Kidney epithelial cell (primary cell): ENCODE data around the gene MAP3K4. TPM values are rescaled to one million over a fixed set of nuclear protein-coding genes. Genes with fewer than 3 reads are reported as not detected.
A peak's percentile ranks its signal among the peaks of the same experiment; 100 is the strongest.

Experiments used
- DNase-seq: peaks from one replicate; pipeline ENCODE4 v3.0.0-alpha.2; 2010; ENCODE audit warnings: low read depth
- H3K27me3 ChIP-seq: 2 replicates; pipeline ENCODE4 v1.6.0; 2011; ENCODE audit warnings: low read length; ENCODE audit not compliant: control insufficient read depth, insufficient read depth
- H3K36me3 ChIP-seq: 2 replicates; pipeline ENCODE4 v1.5.1; 2011; ENCODE audit warnings: low read length; ENCODE audit not compliant: control insufficient read depth, insufficient read depth
- H3K4me3 ChIP-seq: 2 replicates; pipeline ENCODE4 v1.5.1; 2011; ENCODE audit warnings: low read depth, mild to moderate bottlenecking, control low read depth, low read length
- CTCF ChIP-seq: IDR thresholded peaks from 2 replicates; pipeline ENCODE4 v1.5.1; 2011; ENCODE audit warnings: mild to moderate bottlenecking, moderate library complexity, low read length, control low read depth, inconsistent platforms; ENCODE audit not compliant: insufficient read depth, poor library complexity, severe bottlenecking
- total RNA-seq: library from RNA; depleted of rRNA; stranded (reverse); fragments of >200 nt; gene quantifications from 2 replicates; pipeline ENCODE4 v1.2.3, GENCODE V29; 2015

Gene MAP3K4
- total RNA-seq, result 22.5 and 22.6 TPM in 2 replicates

DNA sequence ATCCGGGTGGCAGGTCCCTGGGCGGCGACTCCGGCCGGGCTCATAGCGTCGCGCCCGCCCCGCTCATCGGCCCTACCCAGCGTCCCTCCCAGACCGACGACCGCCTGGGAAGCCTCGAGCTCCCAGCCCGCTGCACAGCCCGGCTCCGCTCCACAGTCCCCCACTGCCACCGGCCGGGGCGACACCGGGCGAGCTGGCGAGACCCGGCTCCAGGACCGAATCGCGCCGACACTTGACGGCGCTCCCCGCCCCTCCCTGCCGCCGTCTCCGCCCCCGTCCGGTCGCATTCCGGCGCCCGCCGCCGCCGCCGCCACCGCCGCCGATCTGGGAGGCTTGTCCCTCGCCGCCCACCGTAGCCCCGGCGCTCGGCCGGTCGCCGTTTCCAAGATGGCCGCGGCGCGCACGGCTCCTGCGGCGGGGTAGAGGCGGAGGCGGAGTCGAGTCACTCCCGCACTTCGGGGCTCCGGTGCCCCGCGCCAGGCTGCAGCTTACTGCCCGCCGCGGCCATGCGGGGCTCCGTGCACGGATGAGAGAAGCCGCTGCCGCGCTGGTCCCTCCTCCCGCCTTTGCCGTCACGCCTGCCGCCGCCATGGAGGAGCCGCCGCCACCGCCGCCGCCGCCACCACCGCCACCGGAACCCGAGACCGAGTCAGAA, at the start of gene MAP3K4:
TSS of gene MAP3K4 (plus strand) at position 364 of the 655 bp plus-strand sequence. CDS start at position 527, 163 bp downstream.
- no peaks in the 10 kb centered on the region for H3K27me3 ChIP-seq
- TF ChIP-seq CTCF, result no peak

DNA sequence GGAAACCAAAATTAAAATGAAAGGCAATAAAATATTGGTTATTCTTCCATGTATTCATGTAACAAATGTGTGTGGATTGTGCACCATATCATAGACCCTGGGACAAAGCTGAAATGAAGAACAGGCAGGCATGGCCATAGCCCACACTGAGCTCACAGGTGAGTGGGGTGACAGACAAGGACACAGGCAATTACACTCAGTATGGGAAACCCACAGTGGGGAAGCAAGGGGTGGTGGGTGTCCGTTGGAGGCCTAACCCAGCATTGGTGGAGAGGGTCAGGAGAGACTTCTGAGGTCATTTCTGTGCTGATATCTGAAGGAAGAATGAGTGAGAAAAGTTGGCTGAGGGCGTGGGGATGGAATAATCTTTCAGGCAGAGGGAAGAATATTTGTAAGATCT, 47.6 kb upstream of the MAP3K4 start:
- no peak for TF ChIP-seq CTCF
- no peak overlapping the region for H3K4me3 ChIP-seq
- no peak for DNase-seq
- no peaks in the 10 kb centered on the region for H3K36me3 ChIP-seq
- no peaks in the 10 kb centered on the region for H3K27me3 ChIP-seq

More for the DNA sequence above, at the start of gene MAP3K4:
- no peak for DNase-seq
- Histone ChIP-seq H3K4me3 (peak within 1 kb of the TSS; percentile 84), H3K36me3 (no peaks in the 10 kb centered on the region)

DNA sequence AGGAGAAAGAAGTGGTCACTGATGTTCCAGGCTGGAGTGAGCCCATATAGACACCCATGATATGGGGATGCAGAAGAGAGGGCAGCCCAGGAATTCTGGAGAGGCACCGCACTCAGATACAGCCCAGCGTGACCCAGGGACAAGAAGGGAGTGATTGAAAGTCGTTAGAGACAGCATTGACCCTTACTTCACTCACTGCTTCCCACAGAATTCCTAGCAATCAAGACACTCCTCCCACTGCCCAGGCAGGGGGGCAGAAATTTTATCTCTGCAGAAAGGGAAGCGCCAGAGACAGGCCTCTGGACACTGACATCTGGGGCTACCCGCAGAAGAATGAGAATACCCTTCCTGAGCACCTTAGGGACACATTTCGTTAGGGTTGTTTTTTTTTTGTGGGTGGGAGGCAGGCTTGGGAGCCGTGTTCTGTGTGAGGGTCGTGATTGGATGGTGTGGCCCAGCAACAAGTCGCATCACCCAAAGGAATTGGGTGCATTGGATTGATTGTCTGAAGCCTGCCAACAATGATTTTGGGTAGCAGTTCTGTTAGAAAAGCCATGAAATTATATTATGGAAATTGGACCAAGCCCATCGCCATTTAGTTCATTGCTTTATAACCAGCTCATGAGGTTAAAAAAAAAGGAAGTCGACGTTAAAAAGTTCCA, 45.9 kb upstream of the MAP3K4 start:
- no peak for DNase-seq
- Histone ChIP-seq H3K4me3 (no peak overlapping the region), H3K36me3 (no peaks in the 10 kb centered on the region), H3K27me3 (no peaks in the 10 kb centered on the region)
- TF ChIP-seq CTCF, result no peak

- TF ChIP-seq CTCF, result no peak
- H3K36me3 ChIP-seq, result no peaks in the 10 kb centered on the region
- no peaks in the 10 kb centered on the region for H3K27me3 ChIP-seq
- no peak overlapping the region for H3K4me3 ChIP-seq
- no peak for DNase-seq
Observed at GRCh38 chr6:160949531-160949930, 42.0 kb upstream of the MAP3K4 start.

GRCh38 chr6:160950507-160950906, 41.1 kb upstream of the MAP3K4 start:
- DNase-seq, result peak; percentile 10

More at GRCh38 chr6:160950507-160950906, 41.1 kb upstream of the MAP3K4 start:
- no peak for TF ChIP-seq CTCF
- Histone ChIP-seq H3K27me3 (no peaks in the 10 kb centered on the region), H3K36me3 (no peaks in the 10 kb centered on the region), H3K4me3 (no peak overlapping the region)
